Heart right ventricle (tissue), 16 donors: ENCODE results near the gene FOXN3. TPM values are rescaled to one million over a fixed set of nuclear protein-coding genes. Genes with fewer than 3 reads are reported as not detected.

Source experiments
- ATAC-seq, 8 donors: fragments of 200-7000 bp; cut with Tn5 transposase; one replicate each; pipeline ENCODE4 v1.9.1; 2020; ENCODE audit warnings: mild to moderate bottlenecking in 8 of 8, moderate library complexity in 8 of 8, moderate number of reproducible peaks in 1 of 8
- DNase-seq, 2 donors: peaks; one replicate each; pipeline ENCODE4 v3.0.0-alpha.2; 2020
- H3K27ac ChIP-seq, 10 donors: fragments of 200-600 bp; sonication (generic) in 2 of 10; one replicate each; pipeline versions ENCODE4 v1.5.0 to v1.8.0; 2020 to 2022; ENCODE audit warnings: mild to moderate bottlenecking in 3 of 10
- H3K27me3 ChIP-seq, 7 donors: fragments of 200-600 bp; one replicate each; pipeline ENCODE4 v1.8.0; 2021 to 2022; ENCODE audit warnings: mild to moderate bottlenecking in 2 of 7
- H3K36me3 ChIP-seq, 9 donors: fragments of 200-600 bp; sonication (generic) in 1 of 9; one replicate each; pipeline versions ENCODE4 v1.5.0 to v1.8.0; 2020 to 2022; ENCODE audit warnings: mild to moderate bottlenecking in 2 of 9
- H3K4me1 ChIP-seq, 9 donors: fragments of 200-600 bp; sonication (generic) in 1 of 9; one replicate each; pipeline versions ENCODE4 v1.5.0 to v1.8.0; 2020 to 2022; ENCODE audit warnings: mild to moderate bottlenecking in 4 of 9
- H3K4me3 ChIP-seq, 10 donors: fragments of 200-600 bp; sonication (generic) in 2 of 10; one replicate each; pipeline versions ENCODE4 v1.5.0 to v1.8.0; 2020 to 2022; ENCODE audit warnings: mild to moderate bottlenecking in 7 of 10, moderate library complexity in 2 of 10
- H3K9me3 ChIP-seq, 11 donors: fragments of 200-600 bp in 10 of 11; sonication (generic) in 2 of 11; one replicate each; pipeline versions ENCODE4 v1.5.0 to v1.8.0; 2013 to 2022; ENCODE audit warnings: mild to moderate bottlenecking in 2 of 11, control low read depth in 1 of 11, moderate library complexity in 1 of 11
- WGBS, 2 donors: extraction: QIAGEN DNeasy Blood & Tissue Kit; methylation state at CpG; one replicate each; pipeline ENCODE4 v1.1.7; 2013; ENCODE audit warnings: inconsistent platforms in 1 of 2; 5-methylcytosine and 5-hydroxymethylcytosine counted together
- intact Hi-C, 10 donors: fragments of 100-400 bp; cut with DNase I; formaldehyde crosslinking; loops; one replicate each; pipeline versions ENCODE4 v1.11.1 to v1.14.2; 2022
- polyA plus RNA-seq, 2 donors: library from polyadenylated mRNA; stranded (reverse); fragments of 200-250 nt; gene quantifications; one replicate each; pipeline ENCODE4 v1.2.3, GENCODE V29; 2013
- total RNA-seq, 10 donors: library from RNA; stranded (reverse); fragmentation: NEBNext Ultra II Directional in 3 of 10; extraction: Animal tissue kit (Norgen Biotek cat#: 25700) in 3 of 10; gene quantifications; one replicate each; pipeline versions ENCODE4 v1.2.1 to v1.2.4, GENCODE V29; 2021 to 2023
- TF ChIP-seq, protein P1 (sequence below), 9 donors: fragments of 200-600 bp; sonication (generic) in 2 of 9; IDR thresholded peaks; one replicate each; pipeline versions ENCODE4 v1.5.0 to v1.8.0; 2021 to 2022; ENCODE audit warnings: antibody characterized with exemption in 9 of 9, mild to moderate bottlenecking in 5 of 9, moderate library complexity in 1 of 9
- donor health status: Arrhythmogenic right ventricular cardiomyopathy.
- donor health status: ischemic (EF 13 %, LVEDD 7.1; RV severe dilation, severe dysfunction).
- donor health status: healthy with polysubstance abuse.
- donor health status: DM: no; HTN: yes; CAD: no.
- donor health status: DM: no; HTN: no; CAD: no.
- donor health status: ischemic (EF 25% LVEDD 6.9; RV normal size, moderate dysfunction).
- donor health status: ischemic (EF 25% LVEDD 5.7; RV mildly dilated, moderate dysfunction).
- donor health status: healthy.
- donor health status: DM: yes; HTN: yes; CAD: no.
- donor health status: Ischemic cardiomyopathy.
- donor health status: ischemic (EF 35%, LVEDD 5.7; RV mildly dilated, moderate dysfunction).
- donor health status: nonischemic (EF 11% LVEDD 7.7; RV severe dilation, severe dysfunction).
- donor health status: DM: yes; HTN: yes; CAD: no.
- donor health status: PGD.
- donor health status: ischemic (EF 29% LVEDD 5.4; RV normal size, mild dysfunction).
- donor health status: nonischemic (EF 23%, LVEDD 6.1; RV moderate dilation, normal function).

The FOXN3 gene
- total and polyA plus RNA-seq, 12 donors = 13.0 to 150 (median 107) TPM

- H3K27ac ChIP-seq = peak overlapping the region in 1 of 10 donors; percentile 27
- WGBS, 2 donors = 85 to 92% methylated on average over 6 of the region's 6 CpGs
- H3K27me3 ChIP-seq = no peaks in the 10 kb centered on the region
- ATAC-seq (no peak), DNase-seq (no peak)
- peaks cover 0 to 6% (median 0%) of the 10 kb centered on the region in 11 donors for H3K9me3 ChIP-seq
- peaks cover 6 to 65% (median 40%) of the 10 kb centered on the region in 9 donors for H3K4me1 ChIP-seq
- H3K4me3 ChIP-seq = no peak overlapping the region
- TF ChIP-seq, protein P1, sequence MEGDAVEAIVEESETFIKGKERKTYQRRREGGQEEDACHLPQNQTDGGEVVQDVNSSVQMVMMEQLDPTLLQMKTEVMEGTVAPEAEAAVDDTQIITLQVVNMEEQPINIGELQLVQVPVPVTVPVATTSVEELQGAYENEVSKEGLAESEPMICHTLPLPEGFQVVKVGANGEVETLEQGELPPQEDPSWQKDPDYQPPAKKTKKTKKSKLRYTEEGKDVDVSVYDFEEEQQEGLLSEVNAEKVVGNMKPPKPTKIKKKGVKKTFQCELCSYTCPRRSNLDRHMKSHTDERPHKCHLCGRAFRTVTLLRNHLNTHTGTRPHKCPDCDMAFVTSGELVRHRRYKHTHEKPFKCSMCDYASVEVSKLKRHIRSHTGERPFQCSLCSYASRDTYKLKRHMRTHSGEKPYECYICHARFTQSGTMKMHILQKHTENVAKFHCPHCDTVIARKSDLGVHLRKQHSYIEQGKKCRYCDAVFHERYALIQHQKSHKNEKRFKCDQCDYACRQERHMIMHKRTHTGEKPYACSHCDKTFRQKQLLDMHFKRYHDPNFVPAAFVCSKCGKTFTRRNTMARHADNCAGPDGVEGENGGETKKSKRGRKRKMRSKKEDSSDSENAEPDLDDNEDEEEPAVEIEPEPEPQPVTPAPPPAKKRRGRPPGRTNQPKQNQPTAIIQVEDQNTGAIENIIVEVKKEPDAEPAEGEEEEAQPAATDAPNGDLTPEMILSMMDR (IDR thresholded peaks at IDR 0.05) = no peak
- H3K36me3 ChIP-seq = no peaks in the 10 kb centered on the region
- intact Hi-C loops = loop anchor here in 4 of 10 donors (5.0 to 10.0 kb wide), 3 partner anchors 341 to 382 kb away; no protein-coding TSS in a partner anchor
Observed at GRCh38 chr14:89424241-89424640, 7.2 kb upstream of the FOXN3 start.

- Histone ChIP-seq H3K27me3 (no peaks in the 10 kb centered on the region), H3K9me3 (peaks cover 0 to 6% (median 0%) of the 10 kb centered on the region in 11 donors), H3K27ac (peak overlapping the region in 1 of 10 donors; percentile 8), H3K36me3 (no peaks in the 10 kb centered on the region), H3K4me3 (no peak overlapping the region), H3K4me1 (peaks cover 2 to 65% (median 36%) of the 10 kb centered on the region in 9 donors)
- intact Hi-C loops = loop anchor here in 4 of 10 donors (5.0 to 10.0 kb wide), 3 partner anchors 342 to 381 kb away; no protein-coding TSS in a partner anchor
- TF ChIP-seq, protein P1 (IDR thresholded peaks at IDR 0.05) = no peak
- DNase-seq (no peak), ATAC-seq (no peak)
- 64 to 70% methylated on average over 5 of the region's 5 CpGs for WGBS, 2 donors
Observed at GRCh38 chr14:89422952-89423345, 5.9 kb upstream of the FOXN3 start.

DNA sequence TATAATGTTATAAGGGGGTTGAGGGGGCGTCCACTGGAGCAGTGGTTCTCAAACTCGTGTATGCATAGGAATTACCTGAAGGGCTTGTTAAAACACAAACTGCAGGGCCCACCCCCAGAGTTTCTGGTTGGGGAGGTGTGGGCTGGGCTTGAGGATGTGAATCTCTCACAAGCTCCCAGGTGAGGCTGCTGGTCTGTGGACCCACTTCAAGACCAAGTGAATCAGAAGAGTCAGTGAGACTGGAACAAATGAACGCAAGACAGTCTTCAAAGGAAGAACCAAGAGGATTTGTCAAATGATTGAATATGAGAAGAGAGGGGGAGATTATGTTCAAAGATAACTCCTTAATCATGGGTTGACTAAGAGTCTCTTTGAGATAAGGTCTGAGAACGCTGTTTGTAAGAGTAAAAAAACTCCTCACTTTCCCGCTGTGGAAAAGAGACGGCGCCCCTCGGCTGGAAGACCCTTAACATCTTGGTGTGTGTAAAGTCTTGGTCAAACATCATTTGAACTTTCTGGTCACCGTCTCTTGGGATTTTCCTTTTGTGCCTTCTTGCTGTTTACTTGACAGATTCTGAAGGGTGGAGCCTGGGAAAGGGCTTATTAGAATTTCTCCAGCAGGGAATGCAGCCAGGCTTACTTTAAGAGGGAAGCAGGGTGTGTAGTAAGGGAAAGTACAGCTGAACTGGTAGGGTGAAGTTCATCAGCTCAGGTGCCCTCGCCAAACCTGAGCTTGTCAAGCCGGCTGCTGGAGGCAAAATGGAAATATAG is 5.3 kb upstream of the FOXN3 start:
- peak in 1 of 8 donors; percentile 27 for ATAC-seq
- peak overlapping the region in 1 of 10 donors; percentile 8 for H3K27ac ChIP-seq
- TF ChIP-seq, protein P1 (IDR thresholded peaks at IDR 0.05) = no peak
- H3K4me1 ChIP-seq = peaks cover 2 to 64% (median 38%) of the 10 kb centered on the region in 9 donors
- DNase-seq = no peak
- H3K4me3 ChIP-seq = no peak overlapping the region
- intact Hi-C loops = loop anchor here in 4 of 10 donors (5.0 to 10.0 kb wide), 3 partner anchors 342 to 380 kb away; no protein-coding TSS in a partner anchor
- H3K36me3 ChIP-seq = no peaks in the 10 kb centered on the region
- 65 to 67% methylated on average over 11 of the region's 11 CpGs for WGBS, 2 donors
- no peaks in the 10 kb centered on the region for H3K27me3 ChIP-seq
- peaks cover 0 to 6% (median 0%) of the 10 kb centered on the region in 11 donors for H3K9me3 ChIP-seq

GRCh38 chr14:89420502-89420901 is 3.5 kb upstream of the FOXN3 start:
- 60 to 66% methylated on average over 3 of the region's 3 CpGs for WGBS, 2 donors
- Histone ChIP-seq H3K4me1 (peaks cover 2 to 60% (median 31%) of the 10 kb centered on the region in 9 donors), H3K9me3 (peaks cover 0 to 2% (median 0%) of the 10 kb centered on the region in 11 donors), H3K27me3 (no peaks in the 10 kb centered on the region), H3K27ac (no peak overlapping the region), H3K36me3 (no peaks in the 10 kb centered on the region), H3K4me3 (no peak overlapping the region)
- no peak for DNase-seq
- TF ChIP-seq, protein P1 (IDR thresholded peaks at IDR 0.05) = no peak
- no peak for ATAC-seq
- intact Hi-C loops = loop anchor here in 4 of 10 donors (5.0 to 10.0 kb wide), 3 partner anchors 344 to 378 kb away; no protein-coding TSS in a partner anchor
